ENCODE measurements around the gene HAL.

The HAL gene

GRCh38 chr12:96034621-96035282 lies 38.6 kb upstream of the HAL start:
- Histone ChIP-seq H3K27me3 (ENCODE audit: control insufficient read depth in 1 of 2, insufficient read depth in 2 of 2, low read length in 2 of 2) (no peaks in the 10 kb centered on the region), H3K4me1 (ENCODE audit: control insufficient read depth, insufficient read depth, low read length) (peaks cover 13% of the 10 kb centered on the region), H3K36me3 (ENCODE audit: control insufficient read depth in 2 of 2, insufficient read depth in 2 of 2, low read length in 2 of 2) (no peaks in the 10 kb centered on the region), H3K9ac (ENCODE audit: low read length in 2 of 2) (peak overlapping the region; percentile 90), H3K27ac (ENCODE audit: low read length) (peak overlapping the region; percentile 79), H3K4me3 (ENCODE audit: low read length in 2 of 2) (peak overlapping the region; percentile 100), H3K9me3 (ENCODE audit: control insufficient read depth in 2 of 2, low read length in 2 of 2) (no peaks in the 10 kb centered on the region)

GRCh38 chr12:96033549-96034389 lies 37.6 kb upstream of the HAL start:
- Histone ChIP-seq H3K9ac (ENCODE audit: low read length in 2 of 2) (peak overlapping the region in 1 of 2 donors; percentile 90), H3K4me1 (ENCODE audit: control insufficient read depth, insufficient read depth, low read length) (peaks cover 13% of the 10 kb centered on the region), H3K27me3 (ENCODE audit: control insufficient read depth in 1 of 2, insufficient read depth in 2 of 2, low read length in 2 of 2) (no peaks in the 10 kb centered on the region), H3K36me3 (ENCODE audit: control insufficient read depth in 2 of 2, insufficient read depth in 2 of 2, low read length in 2 of 2) (no peaks in the 10 kb centered on the region), H3K27ac (ENCODE audit: low read length) (no peak overlapping the region), H3K4me3 (ENCODE audit: low read length in 2 of 2) (peak overlapping the region in 1 of 2 donors; percentile 100), H3K9me3 (ENCODE audit: control insufficient read depth in 2 of 2, low read length in 2 of 2) (no peaks in the 10 kb centered on the region)

GRCh38 chr12:96029826-96030225 lies 33.7 kb upstream of the HAL start:
- H3K36me3 ChIP-seq (ENCODE audit: control insufficient read depth in 2 of 2, insufficient read depth in 2 of 2, low read length in 2 of 2): peaks cover 10 to 11% of the 10 kb centered on the region in 2 donors
- no peaks in the 10 kb centered on the region for H3K9me3 ChIP-seq (ENCODE audit: control insufficient read depth in 2 of 2, low read length in 2 of 2)
- no peak overlapping the region for H3K4me3 ChIP-seq (ENCODE audit: low read length in 2 of 2)
- H3K27ac ChIP-seq (ENCODE audit: low read length): no peak overlapping the region
- H3K9ac ChIP-seq (ENCODE audit: low read length in 2 of 2): no peak overlapping the region
- H3K27me3 ChIP-seq (ENCODE audit: control insufficient read depth in 1 of 2, insufficient read depth in 2 of 2, low read length in 2 of 2): no peaks in the 10 kb centered on the region
- H3K4me1 ChIP-seq (ENCODE audit: control insufficient read depth, insufficient read depth, low read length): peaks cover 13% of the 10 kb centered on the region

- Histone ChIP-seq H3K4me3 (ENCODE audit: low read length in 2 of 2) (no peak overlapping the region), H3K9me3 (ENCODE audit: control insufficient read depth in 2 of 2, low read length in 2 of 2) (no peaks in the 10 kb centered on the region), H3K4me1 (ENCODE audit: control insufficient read depth, insufficient read depth, low read length) (peaks cover under 1% of the 10 kb centered on the region), H3K9ac (ENCODE audit: low read length in 2 of 2) (no peak overlapping the region), H3K27ac (ENCODE audit: low read length) (no peak overlapping the region), H3K36me3 (ENCODE audit: control insufficient read depth in 2 of 2, insufficient read depth in 2 of 2, low read length in 2 of 2) (peaks cover 11 to 13% of the 10 kb centered on the region in 2 donors), H3K27me3 (ENCODE audit: control insufficient read depth in 1 of 2, insufficient read depth in 2 of 2, low read length in 2 of 2) (no peaks in the 10 kb centered on the region)
These were observed 32.4 kb upstream of the HAL start for GRCh38 chr12:96028538-96028937.

GRCh38 chr12:96026331-96026730 lies 30.2 kb upstream of the HAL start:
- no peak overlapping the region for H3K27ac ChIP-seq (ENCODE audit: low read length)
- H3K36me3 ChIP-seq (ENCODE audit: control insufficient read depth in 2 of 2, insufficient read depth in 2 of 2, low read length in 2 of 2): peaks cover 21 to 27% of the 10 kb centered on the region in 2 donors

GRCh38 chr12:96025518-96025917 lies 29.4 kb upstream of the HAL start:
- Histone ChIP-seq H3K4me1 (ENCODE audit: control insufficient read depth, insufficient read depth, low read length) (no peaks in the 10 kb centered on the region), H3K4me3 (ENCODE audit: low read length in 2 of 2) (no peak overlapping the region), H3K27ac (ENCODE audit: low read length) (no peak overlapping the region), H3K9me3 (ENCODE audit: control insufficient read depth in 2 of 2, low read length in 2 of 2) (no peaks in the 10 kb centered on the region), H3K27me3 (ENCODE audit: control insufficient read depth in 1 of 2, insufficient read depth in 2 of 2, low read length in 2 of 2) (no peaks in the 10 kb centered on the region), H3K9ac (ENCODE audit: low read length in 2 of 2) (no peak overlapping the region), H3K36me3 (ENCODE audit: control insufficient read depth in 2 of 2, insufficient read depth in 2 of 2, low read length in 2 of 2) (peaks cover 21 to 29% of the 10 kb centered on the region in 2 donors)

More at GRCh38 chr12:96026331-96026730, 30.2 kb upstream of the HAL start:
- H3K9me3 ChIP-seq (ENCODE audit: control insufficient read depth in 2 of 2, low read length in 2 of 2): no peaks in the 10 kb centered on the region
- H3K27me3 ChIP-seq (ENCODE audit: control insufficient read depth in 1 of 2, insufficient read depth in 2 of 2, low read length in 2 of 2): no peaks in the 10 kb centered on the region
- H3K4me1 ChIP-seq (ENCODE audit: control insufficient read depth, insufficient read depth, low read length): no peaks in the 10 kb centered on the region
- H3K9ac ChIP-seq (ENCODE audit: low read length in 2 of 2): no peak overlapping the region
- no peak overlapping the region for H3K4me3 ChIP-seq (ENCODE audit: low read length in 2 of 2)

GRCh38 chr12:96020314-96021003 lies 24.3 kb upstream of the HAL start:
- no peaks in the 10 kb centered on the region for H3K4me1 ChIP-seq (ENCODE audit: control insufficient read depth, insufficient read depth, low read length)
- H3K9me3 ChIP-seq (ENCODE audit: control insufficient read depth in 2 of 2, low read length in 2 of 2): no peaks in the 10 kb centered on the region
- H3K36me3 ChIP-seq (ENCODE audit: control insufficient read depth in 2 of 2, insufficient read depth in 2 of 2, low read length in 2 of 2): peaks cover 21 to 24% of the 10 kb centered on the region in 2 donors
- H3K9ac ChIP-seq (ENCODE audit: low read length in 2 of 2): no peak overlapping the region
- H3K4me3 ChIP-seq (ENCODE audit: low read length in 2 of 2): no peak overlapping the region
- no peak overlapping the region for H3K27ac ChIP-seq (ENCODE audit: low read length)
- H3K27me3 ChIP-seq (ENCODE audit: control insufficient read depth in 1 of 2, insufficient read depth in 2 of 2, low read length in 2 of 2): no peaks in the 10 kb centered on the region

GRCh38 chr12:96015672-96016071 lies 19.5 kb upstream of the HAL start:
- H3K4me1 ChIP-seq (ENCODE audit: control insufficient read depth, insufficient read depth, low read length): peaks cover 4% of the 10 kb centered on the region
- H3K36me3 ChIP-seq (ENCODE audit: control insufficient read depth in 2 of 2, insufficient read depth in 2 of 2, low read length in 2 of 2): peaks cover 25 to 43% of the 10 kb centered on the region in 2 donors
- no peak overlapping the region for H3K27ac ChIP-seq (ENCODE audit: low read length)
- no peak overlapping the region for H3K4me3 ChIP-seq (ENCODE audit: low read length in 2 of 2)
- no peak overlapping the region for H3K9ac ChIP-seq (ENCODE audit: low read length in 2 of 2)
- no peaks in the 10 kb centered on the region for H3K9me3 ChIP-seq (ENCODE audit: control insufficient read depth in 2 of 2, low read length in 2 of 2)
- no peaks in the 10 kb centered on the region for H3K27me3 ChIP-seq (ENCODE audit: control insufficient read depth in 1 of 2, insufficient read depth in 2 of 2, low read length in 2 of 2)

GRCh38 chr12:96014943-96015599 lies 18.9 kb upstream of the HAL start:
- peaks cover 4% of the 10 kb centered on the region for H3K4me1 ChIP-seq (ENCODE audit: control insufficient read depth, insufficient read depth, low read length)
- peaks cover 29 to 45% of the 10 kb centered on the region in 2 donors for H3K36me3 ChIP-seq (ENCODE audit: control insufficient read depth in 2 of 2, insufficient read depth in 2 of 2, low read length in 2 of 2)
- H3K9me3 ChIP-seq (ENCODE audit: control insufficient read depth in 2 of 2, low read length in 2 of 2): no peaks in the 10 kb centered on the region
- no peaks in the 10 kb centered on the region for H3K27me3 ChIP-seq (ENCODE audit: control insufficient read depth in 1 of 2, insufficient read depth in 2 of 2, low read length in 2 of 2)
- H3K27ac ChIP-seq (ENCODE audit: low read length): no peak overlapping the region
- no peak overlapping the region for H3K4me3 ChIP-seq (ENCODE audit: low read length in 2 of 2)
- no peak overlapping the region for H3K9ac ChIP-seq (ENCODE audit: low read length in 2 of 2)

GRCh38 chr12:96007729-96008128 lies 11.6 kb upstream of the HAL start:
- Histone ChIP-seq H3K27me3 (ENCODE audit: control insufficient read depth in 1 of 2, insufficient read depth in 2 of 2, low read length in 2 of 2) (no peaks in the 10 kb centered on the region), H3K9ac (ENCODE audit: low read length in 2 of 2) (no peak overlapping the region), H3K27ac (ENCODE audit: low read length) (no peak overlapping the region), H3K4me1 (ENCODE audit: control insufficient read depth, insufficient read depth, low read length) (no peaks in the 10 kb centered on the region), H3K4me3 (ENCODE audit: low read length in 2 of 2) (no peak overlapping the region), H3K9me3 (ENCODE audit: control insufficient read depth in 2 of 2, low read length in 2 of 2) (no peaks in the 10 kb centered on the region), H3K36me3 (ENCODE audit: control insufficient read depth in 2 of 2, insufficient read depth in 2 of 2, low read length in 2 of 2) (peaks cover 52 to 60% of the 10 kb centered on the region in 2 donors)
